ENCODE measurements around the gene ALOX12B. TPM values are rescaled to one million over a fixed set of nuclear protein-coding genes. Genes with fewer than 3 reads are reported as not detected.

The ALOX12B gene
- total and polyA plus RNA-seq, 2 of the 13 experiments (the other 11 are each of a cell fraction or from before 2014, with no cell fraction given) = 0.13 TPM; not detected in 1

GRCh38 chr17:8072729-8073461, 14.6 kb downstream of the ALOX12B start:
- no TSS peak for BruUV-seq (replicated peaks)
- WGBS (ENCODE audit: low lambda C conversion rate) = 45% methylated on average over 28 of the region's 40 CpGs
- Histone ChIP-seq H3K9ac (ENCODE audit: insufficient read depth, low read depth, low read length) (no peak overlapping the region), H3K36me3 (replicated peaks in 1 of 2; ENCODE audit: control insufficient read depth in 1 of 2, insufficient read depth in 2 of 2, low read length in 2 of 2) (no peaks in the 10 kb centered on the region), H3K79me2 (ENCODE audit: insufficient read depth, low read length) (no peaks in the 10 kb centered on the region), H3K4me2 (ENCODE audit: low read depth, low read length) (no peak overlapping the region), H3K27me3 (ENCODE audit: control insufficient read depth in 1 of 2, insufficient read depth in 2 of 2, low read length in 2 of 2) (peaks cover 26 to 85% of the 10 kb centered on the region in 2 experiments), H3K4me1 (ENCODE audit: insufficient read depth, low read length) (no peaks in the 10 kb centered on the region; the same call in 1 of the 2 replicates), H2AFZ (ENCODE audit: low read length) (no peak overlapping the region), H4K20me1 (ENCODE audit: insufficient read depth, low read length) (peaks cover 11% of the 10 kb centered on the region; the same call in 1 of the 2 replicates), H3K27ac (ENCODE audit: extremely low read length, insufficient read depth, low read length) (no peak overlapping the region), H3K4me3 (replicated peaks in 1 of 3; ENCODE audit: insufficient read depth in 1 of 3, low read depth in 2 of 3, low read length in 3 of 3) (no peak overlapping the region), H3K9me3 (ENCODE audit: low read length) (no peaks in the 10 kb centered on the region)
- ChIA-PET POLR2A (no interaction called here), CTCF (ENCODE audit: low intra/inter-chr PET ratio, low total read pairs) (no interaction called here)
- ATAC-seq (no peak), DNase-seq (ENCODE audit: low spot score) (no peak), FAIRE-seq (no peak)
- intact Hi-C loops (cut with micrococcal nuclease; ENCODE audit: unreplicated experiment) = no loop called here
- peak; percentile 88 for TF ChIP-seq MNT (IDR thresholded peaks at IDR 0.05)
- TF ChIP-seq AGO1 (IDR thresholded peaks at IDR 0.05; ENCODE audit: low read depth, low read length, poor library complexity, severe bottlenecking) = peak; percentile 4
- TF ChIP-seq NCOA1 (CRISPR knock-in tag; IDR thresholded peaks at IDR 0.05) = no peak
- in situ Hi-C loops (cut with HindIII; ENCODE audit: extremely low pct_ligation_motif_present, low pct_unique_long_range_greater_than_20kb) = loop anchor here (5.0 kb wide), 1 partner anchor 44 kb away; the partner anchor contains the start of gene ALOXE3

GRCh38 chr17:8072341-8072728, 15.2 kb downstream of the ALOX12B start:
- Histone ChIP-seq H3K36me3 (replicated peaks in 1 of 2; ENCODE audit: control insufficient read depth in 1 of 2, insufficient read depth in 2 of 2, low read length in 2 of 2) (no peaks in the 10 kb centered on the region), H3K27ac (ENCODE audit: extremely low read length, insufficient read depth, low read length) (no peak overlapping the region), H3K79me2 (ENCODE audit: insufficient read depth, low read length) (no peaks in the 10 kb centered on the region), H2AFZ (ENCODE audit: low read length) (no peak overlapping the region), H3K4me2 (ENCODE audit: low read depth, low read length) (no peak overlapping the region), H3K4me1 (ENCODE audit: insufficient read depth, low read length) (no peaks in the 10 kb centered on the region; the same call in 1 of the 2 replicates), H4K20me1 (ENCODE audit: insufficient read depth, low read length) (peaks cover 13% of the 10 kb centered on the region; the same call in 1 of the 2 replicates), H3K27me3 (ENCODE audit: control insufficient read depth in 1 of 2, insufficient read depth in 2 of 2, low read length in 2 of 2) (peaks cover 28 to 83% of the 10 kb centered on the region in 2 experiments), H3K4me3 (replicated peaks in 1 of 3; ENCODE audit: insufficient read depth in 1 of 3, low read depth in 2 of 3, low read length in 3 of 3) (no peak overlapping the region), H3K9ac (ENCODE audit: insufficient read depth, low read depth, low read length) (no peak overlapping the region), H3K9me3 (ENCODE audit: low read length) (no peaks in the 10 kb centered on the region)
- ChIA-PET CTCF (ENCODE audit: low intra/inter-chr PET ratio, low total read pairs) (no interaction called here), POLR2A (no interaction called here)
- in situ Hi-C loops (cut with HindIII; ENCODE audit: extremely low pct_ligation_motif_present, low pct_unique_long_range_greater_than_20kb) = loop anchor here (5.0 kb wide), 1 partner anchor 45 kb away; the partner anchor contains the start of gene ALOXE3
- intact Hi-C loops (cut with micrococcal nuclease; ENCODE audit: unreplicated experiment) = no loop called here
- 65% methylated on average over 8 of the region's 28 CpGs for WGBS (ENCODE audit: low lambda C conversion rate)
- FAIRE-seq (no peak), ATAC-seq (no peak), DNase-seq (ENCODE audit: low spot score) (no peak)
- BruUV-seq (replicated peaks) = no TSS peak
- TF ChIP-seq MEF2D (CRISPR knock-in tag; IDR thresholded peaks at IDR 0.05) (no peak), ZNF83 (CRISPR knock-in tag; IDR thresholded peaks at IDR 0.05; ENCODE audit: borderline replicate concordance) (no peak), TAF15 (IDR thresholded peaks at IDR 0.05; ENCODE audit: low read depth, low read length, poor library complexity, severe bottlenecking) (no peak), KAT8 (CRISPR knock-in tag; IDR thresholded peaks at IDR 0.05) (no peak), ISX (CRISPR knock-in tag; conservative IDR thresholded peaks at IDR 0.05) (no peak), TCF12 (IDR thresholded peaks at IDR 0.05) (no peak), TCF12 (CRISPR knock-in tag; IDR thresholded peaks at IDR 0.05) (no peak), STAG1 (CRISPR knock-in tag; IDR thresholded peaks at IDR 0.05) (no peak), ELK4 (CRISPR knock-in tag; IDR thresholded peaks at IDR 0.05; ENCODE audit: borderline replicate concordance) (no peak)

All from HepG2 (cell line).